ENCODE measurements around the gene ZFR2. TPM values are rescaled to one million over a fixed set of nuclear protein-coding genes. Genes with fewer than 3 reads are reported as not detected.
"Not testable (repeated sequence)": the region's sequence is repeated elsewhere in the genome, so short reads cannot be mapped to it uniquely, and the experiment has no call there.

ZFR2 gene
- total and polyA plus RNA-seq, 9 donors, result under 0.01 to 0.23 (median 0.09) TPM; not detected in 2

GRCh38 chr19:3765757-3766156 lies 103.1 kb downstream of the ZFR2 start:
- not testable (repeated sequence) for DNase-seq; H3K9me3 ChIP-seq (replicated peaks; ENCODE audit: control insufficient read depth, low read depth, low read length); H3K4me3 ChIP-seq (ENCODE audit: low read length); H3K27ac ChIP-seq (ENCODE audit: low read length); H3K27me3 ChIP-seq (ENCODE audit: control insufficient read depth, insufficient read depth, low read length)
- WGBS (ENCODE audit: insufficient coverage), result no CpG with 5 or more reads among the region's 5 CpGs
- Histone ChIP-seq H3K36me3 (ENCODE audit: control insufficient read depth, insufficient read depth, low read length) (peaks cover 30% of the 10 kb centered on the region), H3K4me1 (ENCODE audit: control insufficient read depth, insufficient read depth, low read length) (peaks cover 14% of the 10 kb centered on the region)

- 50% methylated on average over 1 of the region's 12 CpGs for WGBS (ENCODE audit: insufficient coverage)
- Histone ChIP-seq H3K36me3 (ENCODE audit: control insufficient read depth, insufficient read depth, low read length) (peaks cover 31% of the 10 kb centered on the region), H3K4me1 (ENCODE audit: control insufficient read depth, insufficient read depth, low read length) (peaks cover 18% of the 10 kb centered on the region)
Measured at GRCh38 chr19:3765121-3765520, 103.7 kb downstream of the ZFR2 start.

GRCh38 chr19:3762501-3763459 lies 106.1 kb downstream of the ZFR2 start, which contains the start of gene MRPL54:
MRPL54 (plus strand) TSS chr19:3762682; CDS start chr19:3762701, 19 bp downstream.
- peak; percentile 100 for DNase-seq
- H3K4me3 ChIP-seq (ENCODE audit: low read length), result peak within 1 kb of the TSS; percentile 97
- H3K27ac ChIP-seq (ENCODE audit: low read length), result peak within 1 kb of the TSS; percentile 99
- H3K36me3 ChIP-seq (ENCODE audit: control insufficient read depth, insufficient read depth, low read length), result peaks cover 34% of the 10 kb centered on the region
- H3K27me3 ChIP-seq (ENCODE audit: control insufficient read depth, insufficient read depth, low read length), result no peaks in the 10 kb centered on the region
- peaks cover 22% of the 10 kb centered on the region for H3K4me1 ChIP-seq (ENCODE audit: control insufficient read depth, insufficient read depth, low read length)
- H3K9me3 ChIP-seq (replicated peaks; ENCODE audit: control insufficient read depth, low read depth, low read length), result no peaks in the 10 kb centered on the region
- WGBS (ENCODE audit: insufficient coverage), result 2% methylated on average over 43 of the region's 47 CpGs

More at GRCh38 chr19:3765121-3765520, 103.7 kb downstream of the ZFR2 start:
- DNase-seq, result no peak
- H3K9me3 ChIP-seq (replicated peaks; ENCODE audit: control insufficient read depth, low read depth, low read length), result no peaks in the 10 kb centered on the region
- no peak overlapping the region for H3K27ac ChIP-seq (ENCODE audit: low read length)
- H3K4me3 ChIP-seq (ENCODE audit: low read length), result no peak overlapping the region
- H3K27me3 ChIP-seq (ENCODE audit: control insufficient read depth, insufficient read depth, low read length), result no peaks in the 10 kb centered on the region

- no CpG with 5 or more reads among the region's 1 CpG for WGBS (ENCODE audit: insufficient coverage)
- DNase-seq, result no peak
- Histone ChIP-seq H3K27me3 (ENCODE audit: control insufficient read depth, insufficient read depth, low read length) (no peaks in the 10 kb centered on the region), H3K27ac (ENCODE audit: low read length) (peak overlapping the region; percentile 99), H3K9me3 (replicated peaks; ENCODE audit: control insufficient read depth, low read depth, low read length) (no peaks in the 10 kb centered on the region), H3K4me3 (ENCODE audit: low read length) (no peak overlapping the region), H3K36me3 (ENCODE audit: control insufficient read depth, insufficient read depth, low read length) (peaks cover 29% of the 10 kb centered on the region), H3K4me1 (ENCODE audit: control insufficient read depth, insufficient read depth, low read length) (peaks cover 22% of the 10 kb centered on the region)
Measured at GRCh38 chr19:3762130-3762473, 106.7 kb downstream of the ZFR2 start.

GRCh38 chr19:3761382-3762129 lies 107.3 kb downstream of the ZFR2 start, which contains the start of gene APBA3:
APBA3 (minus strand) TSS chr19:3761692; CDS start chr19:3760264, 1,428 bp downstream.
- Histone ChIP-seq H3K27me3 (ENCODE audit: control insufficient read depth, insufficient read depth, low read length) (no peaks in the 10 kb centered on the region), H3K4me1 (ENCODE audit: control insufficient read depth, insufficient read depth, low read length) (peaks cover 22% of the 10 kb centered on the region), H3K27ac (ENCODE audit: low read length) (peak within 1 kb of the TSS; percentile 99), H3K36me3 (ENCODE audit: control insufficient read depth, insufficient read depth, low read length) (peaks cover 24% of the 10 kb centered on the region), H3K4me3 (ENCODE audit: low read length) (peak within 1 kb of the TSS; percentile 97), H3K9me3 (replicated peaks; ENCODE audit: control insufficient read depth, low read depth, low read length) (no peaks in the 10 kb centered on the region)
- WGBS (ENCODE audit: insufficient coverage), result 1% methylated on average over 41 of the region's 45 CpGs
- DNase-seq, result peak; percentile 94

GRCh38 chr19:3760871-3761361 lies 107.9 kb downstream of the ZFR2 start:
- no peaks in the 10 kb centered on the region for H3K9me3 ChIP-seq (replicated peaks; ENCODE audit: control insufficient read depth, low read depth, low read length)
- peaks cover 22% of the 10 kb centered on the region for H3K4me1 ChIP-seq (ENCODE audit: control insufficient read depth, insufficient read depth, low read length)
- 0% methylated on average over 3 of the region's 7 CpGs for WGBS (ENCODE audit: insufficient coverage)
- DNase-seq, result peak; percentile 30
- H3K27me3 ChIP-seq (ENCODE audit: control insufficient read depth, insufficient read depth, low read length), result no peaks in the 10 kb centered on the region
- H3K27ac ChIP-seq (ENCODE audit: low read length), result peak overlapping the region; percentile 77
- peaks cover 21% of the 10 kb centered on the region for H3K36me3 ChIP-seq (ENCODE audit: control insufficient read depth, insufficient read depth, low read length)
- peak overlapping the region; percentile 97 for H3K4me3 ChIP-seq (ENCODE audit: low read length)

GRCh38 chr19:3759482-3760254 lies 109.2 kb downstream of the ZFR2 start:
- Histone ChIP-seq H3K27me3 (ENCODE audit: control insufficient read depth, insufficient read depth, low read length) (no peaks in the 10 kb centered on the region), H3K36me3 (ENCODE audit: control insufficient read depth, insufficient read depth, low read length) (peaks cover 23% of the 10 kb centered on the region), H3K9me3 (replicated peaks; ENCODE audit: control insufficient read depth, low read depth, low read length) (no peaks in the 10 kb centered on the region), H3K4me3 (ENCODE audit: low read length) (no peak overlapping the region), H3K4me1 (ENCODE audit: control insufficient read depth, insufficient read depth, low read length) (peaks cover 22% of the 10 kb centered on the region), H3K27ac (ENCODE audit: low read length) (no peak overlapping the region)
- 91% methylated on average over 18 of the region's 19 CpGs for WGBS (ENCODE audit: insufficient coverage)
- no peak for DNase-seq

GRCh38 chr19:3758297-3758696 lies 110.5 kb downstream of the ZFR2 start:
- H3K4me1 ChIP-seq (ENCODE audit: control insufficient read depth, insufficient read depth, low read length), result peaks cover 20% of the 10 kb centered on the region
- not testable (repeated sequence) for H3K27me3 ChIP-seq (ENCODE audit: control insufficient read depth, insufficient read depth, low read length); H3K4me3 ChIP-seq (ENCODE audit: low read length); H3K27ac ChIP-seq (ENCODE audit: low read length); H3K9me3 ChIP-seq (replicated peaks; ENCODE audit: control insufficient read depth, low read depth, low read length); DNase-seq
- peaks cover 28% of the 10 kb centered on the region for H3K36me3 ChIP-seq (ENCODE audit: control insufficient read depth, insufficient read depth, low read length)
- 94% methylated on average over 11 of the region's 13 CpGs for WGBS (ENCODE audit: insufficient coverage)

- not testable (repeated sequence) for H3K4me3 ChIP-seq (ENCODE audit: low read length); H3K27ac ChIP-seq (ENCODE audit: low read length); DNase-seq; H3K27me3 ChIP-seq (ENCODE audit: control insufficient read depth, insufficient read depth, low read length); H3K9me3 ChIP-seq (replicated peaks; ENCODE audit: control insufficient read depth, low read depth, low read length)
- H3K4me1 ChIP-seq (ENCODE audit: control insufficient read depth, insufficient read depth, low read length), result peaks cover 16% of the 10 kb centered on the region
- 100% methylated on average over 4 of the region's 7 CpGs for WGBS (ENCODE audit: insufficient coverage)
- peaks cover 30% of the 10 kb centered on the region for H3K36me3 ChIP-seq (ENCODE audit: control insufficient read depth, insufficient read depth, low read length)
Measured at GRCh38 chr19:3757705-3758104, 111.1 kb downstream of the ZFR2 start.
